Left lobe of liver (tissue), 2 donors: ENCODE data around the gene AKAP10. TPM values are rescaled to one million over a fixed set of nuclear protein-coding genes. Genes with fewer than 3 reads are reported as not detected.
"Not testable (repeated sequence)": the region's sequence is repeated elsewhere in the genome, so short reads cannot be mapped to it uniquely, and the experiment has no call there.

Experiments used
- ATAC-seq: fragments of 200-7000 bp; cut with Tn5 transposase; one replicate; pipeline ENCODE4 v1.9.1; 2020; ENCODE audit warnings: mild to moderate bottlenecking, moderate library complexity
- DNase-seq: peaks from one replicate; pipeline ENCODE4 v3.0.0-alpha.2; 2020; ENCODE audit warnings: low spot score
- total RNA-seq: library from RNA; stranded (reverse); gene quantifications from one replicate; pipeline ENCODE4 v1.2.1, GENCODE V29; 2021
- donor health status: DM: no; HTN: no; CAD: no; lungs with moderate emphysema.
- donor health status: DM: no; HTN: yes; CAD: no.

AKAP10 gene
- total RNA-seq, 1 donor from 2014 or later = 8.6 TPM

DNA sequence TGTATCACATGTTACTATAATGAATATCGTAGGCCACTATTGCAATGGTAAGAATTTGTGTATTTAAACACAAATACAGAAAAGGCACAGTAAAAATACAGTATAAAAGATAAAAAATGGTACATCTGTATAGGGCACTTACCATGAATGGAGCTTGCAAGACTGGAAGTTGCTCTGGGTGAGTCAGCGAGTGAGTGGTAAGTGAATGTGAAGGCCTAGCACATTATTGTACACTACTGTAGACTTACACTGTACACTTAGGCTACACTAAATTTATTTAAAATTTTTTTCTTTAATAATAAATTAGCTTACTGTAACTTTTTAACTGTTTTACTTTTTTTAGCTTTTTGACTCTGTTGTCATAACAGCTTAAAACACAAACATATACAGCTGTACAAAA is 42.5 kb downstream of the AKAP10 start:
- ATAC-seq (no peak), DNase-seq (no peak)

DNA sequence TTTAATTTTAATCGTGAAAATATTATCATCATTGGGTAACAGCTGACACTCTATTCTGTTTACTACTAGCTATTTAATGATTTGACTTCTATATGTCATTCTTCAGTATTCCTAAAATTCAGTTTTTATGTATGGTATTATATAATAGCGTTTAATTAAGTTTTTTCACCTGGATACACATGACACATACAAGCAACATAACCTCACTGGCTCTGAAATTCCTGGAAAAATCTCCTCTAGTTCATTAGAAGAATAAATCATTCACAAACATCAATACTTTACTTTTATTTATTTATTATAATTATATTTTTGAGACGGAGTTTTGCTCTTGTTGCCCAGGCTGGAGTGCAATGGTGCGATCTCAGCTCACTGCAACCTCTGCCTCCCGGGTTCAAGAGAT is 44.0 kb downstream of the AKAP10 start:
- no peak for ATAC-seq
- no peak for DNase-seq

DNA sequence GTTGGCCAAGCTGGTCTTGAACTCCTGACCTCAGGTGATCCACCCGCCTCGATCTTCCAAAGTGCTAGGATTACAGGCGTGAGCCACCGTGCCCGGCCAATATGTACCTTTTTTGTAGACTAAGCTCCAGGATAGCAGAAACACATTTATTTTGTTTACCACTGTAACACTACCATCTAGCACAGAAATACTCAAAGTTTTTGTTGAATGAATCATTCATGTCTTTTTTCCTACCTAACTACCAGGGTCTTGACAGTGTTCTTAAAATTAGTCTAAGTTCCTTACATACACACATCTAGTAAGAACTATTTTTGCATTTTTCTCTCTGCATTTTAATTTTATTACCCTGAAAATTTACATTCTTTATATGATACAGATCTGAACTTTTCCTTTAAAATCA is 44.4 kb downstream of the AKAP10 start:
- DNase-seq = no peak
- no peak for ATAC-seq

DNA sequence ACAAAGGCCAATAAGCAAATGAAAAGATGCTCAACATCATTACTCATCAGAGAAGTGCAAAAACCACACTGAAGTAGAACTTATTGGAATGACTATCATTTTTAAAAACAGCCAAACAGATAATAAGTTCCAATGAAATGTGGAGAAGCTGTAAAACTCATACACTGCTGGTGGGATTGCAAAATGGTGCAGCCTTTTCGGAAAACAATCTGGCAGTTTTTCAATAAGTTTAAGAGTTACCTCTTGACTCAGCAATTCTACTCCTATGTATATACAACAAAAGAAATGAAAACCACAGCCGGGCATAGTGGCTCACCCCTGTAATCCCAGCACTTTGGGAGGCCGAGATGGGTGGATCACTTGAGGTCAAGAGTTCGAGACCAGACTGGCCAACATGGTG is 49.3 kb downstream of the AKAP10 start:
- DNase-seq = no peak
- ATAC-seq = no peak

DNA sequence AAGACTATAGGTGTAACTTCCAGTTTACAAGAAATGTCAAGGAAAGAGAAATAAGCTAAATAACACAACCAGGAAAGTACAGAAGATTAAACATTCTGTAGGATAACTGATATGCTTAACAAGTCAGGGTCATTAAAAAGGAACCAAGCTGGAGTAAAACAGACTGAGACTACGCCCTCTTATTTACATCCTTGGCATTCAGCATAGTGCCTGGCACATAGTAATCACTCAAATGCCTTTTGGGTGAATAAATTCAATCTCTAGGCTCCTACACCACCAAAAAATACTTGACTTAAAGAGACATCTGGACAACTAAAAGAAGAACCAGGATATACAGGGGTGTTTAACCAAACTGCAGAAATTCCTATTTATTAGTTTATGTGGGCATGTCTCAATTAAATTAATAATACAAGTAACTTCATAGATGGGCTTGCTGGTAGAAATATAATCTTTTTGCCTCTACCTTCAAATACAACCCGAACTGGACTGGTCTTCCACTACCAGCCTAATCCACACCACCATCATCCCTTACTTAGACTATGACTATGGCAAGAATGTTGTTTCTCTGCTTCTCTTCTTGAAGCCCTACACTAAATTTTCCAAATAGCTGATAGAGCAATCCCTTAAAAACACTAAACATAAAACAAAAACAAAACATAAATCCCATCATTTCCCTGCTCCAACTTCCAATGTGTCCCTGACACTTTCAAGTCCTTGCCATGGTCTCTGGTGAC is 62.2 kb downstream of the AKAP10 start:
- DNase-seq (no peak), ATAC-seq (no peak)

DNA sequence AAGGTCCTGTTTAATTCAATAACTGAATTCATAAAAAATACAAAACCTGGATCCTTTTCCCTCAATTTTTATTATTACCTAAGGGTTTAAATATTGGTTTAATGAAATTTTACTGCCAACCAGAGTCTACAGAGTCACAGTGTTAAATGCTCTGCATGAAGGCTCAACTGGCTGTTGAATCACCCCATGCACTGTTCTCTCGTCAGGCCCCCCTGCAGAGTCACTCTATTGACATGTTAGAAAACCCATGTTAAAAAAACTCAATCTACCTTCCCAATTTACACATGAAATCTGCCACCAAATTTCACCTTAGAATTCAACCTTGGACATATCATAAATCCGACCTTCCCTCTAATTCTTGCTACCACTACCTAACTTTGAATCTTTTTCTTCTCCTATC is 66.6 kb downstream of the AKAP10 start:
- DNase-seq (no peak), ATAC-seq (no peak)

DNA sequence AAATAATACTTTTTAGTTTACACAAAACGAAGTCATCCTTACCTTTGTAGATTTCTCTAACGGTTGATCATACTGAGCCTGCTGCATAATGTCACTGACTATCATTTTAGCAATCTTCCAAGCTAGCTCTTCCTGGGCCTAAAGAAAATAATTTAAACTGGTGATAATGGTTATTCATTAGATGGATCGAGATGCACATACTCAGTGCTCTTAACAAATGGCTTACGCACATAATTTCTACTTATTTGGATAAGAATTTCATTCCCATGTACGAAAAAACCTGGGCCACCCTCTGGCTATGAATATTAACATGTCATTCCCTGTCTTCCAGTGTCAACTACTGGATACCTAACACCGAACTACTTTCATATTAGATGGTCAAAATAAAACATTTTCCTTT is 68.5 kb downstream of the AKAP10 start:
- DNase-seq (no peak), ATAC-seq (no peak)

DNA sequence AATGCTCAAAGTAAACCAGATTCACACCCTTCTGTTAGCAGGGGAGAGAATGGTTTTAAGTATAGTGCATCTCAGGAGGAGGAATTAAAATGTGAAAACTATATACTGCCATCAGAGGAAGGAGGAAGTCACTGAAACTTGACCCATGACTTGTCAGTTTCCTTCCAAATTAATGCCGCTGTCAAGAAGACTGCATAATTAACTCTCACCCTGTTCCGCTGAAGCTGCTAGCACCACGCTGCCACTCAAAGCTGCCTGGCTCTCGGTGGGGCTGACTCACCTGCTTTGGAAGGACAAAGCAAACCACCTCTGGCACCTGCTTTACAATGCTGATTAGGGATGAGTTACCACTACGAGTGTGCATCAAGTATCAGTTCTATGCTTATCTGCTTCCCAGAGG is 72.1 kb downstream of the AKAP10 start:
- DNase-seq = no peak
- ATAC-seq = peak; percentile 9

DNA sequence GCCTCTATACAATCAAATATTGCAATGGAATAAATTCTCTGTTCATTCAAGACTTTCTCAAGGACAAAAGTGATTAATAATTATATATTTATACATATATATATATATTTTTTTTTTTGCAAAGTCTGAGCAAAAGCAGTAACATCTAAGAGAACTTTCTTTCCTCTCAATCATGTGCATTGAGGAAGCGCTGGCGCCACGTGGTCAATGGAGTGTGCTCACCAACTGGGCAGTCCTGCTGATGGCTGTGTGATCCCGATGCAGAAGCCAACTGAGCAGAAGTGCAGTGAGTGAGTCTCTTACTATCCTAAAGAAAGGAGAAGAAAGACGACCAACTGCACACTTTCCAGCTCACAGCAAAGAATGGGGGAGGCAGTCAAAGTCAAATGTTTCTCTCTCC is 72.7 kb downstream of the AKAP10 start:
- DNase-seq (peak; percentile 52), ATAC-seq (peak; percentile 53)

DNA sequence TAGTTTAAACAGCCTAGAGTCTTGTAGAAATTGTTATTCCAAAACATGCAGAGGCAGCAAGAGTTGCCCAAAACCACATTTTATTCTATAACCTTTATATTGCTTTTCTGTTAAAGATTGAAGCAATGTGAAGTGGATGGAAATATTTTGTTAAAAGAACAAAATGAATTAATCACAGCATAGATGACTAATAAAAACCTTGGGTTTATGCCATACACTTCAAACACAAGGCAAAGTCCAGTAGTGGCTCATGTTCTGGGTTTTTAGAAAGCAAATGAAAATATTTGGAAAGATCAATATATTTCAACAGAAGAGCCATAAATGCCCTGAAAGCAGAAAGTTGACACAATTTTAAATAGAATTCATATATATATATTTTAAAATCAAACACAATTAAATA is 73.2 kb downstream of the AKAP10 start:
- ATAC-seq (peak; percentile 19), DNase-seq (no peak)

DNA sequence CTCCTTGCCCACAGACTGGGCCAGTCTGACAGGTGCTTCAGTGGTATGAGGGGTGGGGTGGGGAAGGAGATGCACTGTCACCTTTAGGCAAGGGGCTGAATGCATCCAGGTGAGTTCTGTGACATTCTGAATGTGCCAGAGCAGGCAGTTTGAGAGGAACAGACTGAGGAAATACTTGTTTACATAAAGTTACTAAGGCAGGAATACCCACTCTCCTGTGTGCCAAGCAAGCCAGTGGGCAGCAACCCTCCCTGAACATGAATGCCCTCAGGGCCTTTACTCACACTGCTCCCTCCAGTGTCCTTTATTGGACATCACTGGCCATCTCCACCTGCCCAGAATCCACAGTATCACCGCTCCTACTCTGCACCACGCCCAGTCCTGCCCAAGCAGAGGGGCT is 76.8 kb downstream of the AKAP10 start:
- DNase-seq (no peak), ATAC-seq (no peak)

DNA sequence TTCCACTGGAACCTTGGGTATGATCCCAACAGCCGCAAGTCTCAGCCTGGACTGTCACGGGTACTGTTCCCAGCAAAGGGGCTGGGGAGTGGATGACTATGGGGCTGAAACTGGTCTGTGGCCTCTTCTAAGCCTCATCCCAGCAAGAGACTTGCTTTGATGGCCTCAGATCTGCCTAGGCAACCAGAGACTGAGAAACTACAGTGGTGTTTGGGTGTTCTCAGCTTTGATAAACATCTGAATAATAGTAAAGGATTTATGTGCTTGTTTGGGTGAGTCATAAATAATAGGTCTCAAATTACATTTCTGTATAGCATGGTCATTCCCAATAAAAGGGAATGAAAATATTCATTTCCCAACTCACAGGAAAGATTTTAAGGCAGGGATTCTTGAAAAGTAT is 79.7 kb downstream of the AKAP10 start:
- no peak for DNase-seq
- ATAC-seq = no peak

DNA sequence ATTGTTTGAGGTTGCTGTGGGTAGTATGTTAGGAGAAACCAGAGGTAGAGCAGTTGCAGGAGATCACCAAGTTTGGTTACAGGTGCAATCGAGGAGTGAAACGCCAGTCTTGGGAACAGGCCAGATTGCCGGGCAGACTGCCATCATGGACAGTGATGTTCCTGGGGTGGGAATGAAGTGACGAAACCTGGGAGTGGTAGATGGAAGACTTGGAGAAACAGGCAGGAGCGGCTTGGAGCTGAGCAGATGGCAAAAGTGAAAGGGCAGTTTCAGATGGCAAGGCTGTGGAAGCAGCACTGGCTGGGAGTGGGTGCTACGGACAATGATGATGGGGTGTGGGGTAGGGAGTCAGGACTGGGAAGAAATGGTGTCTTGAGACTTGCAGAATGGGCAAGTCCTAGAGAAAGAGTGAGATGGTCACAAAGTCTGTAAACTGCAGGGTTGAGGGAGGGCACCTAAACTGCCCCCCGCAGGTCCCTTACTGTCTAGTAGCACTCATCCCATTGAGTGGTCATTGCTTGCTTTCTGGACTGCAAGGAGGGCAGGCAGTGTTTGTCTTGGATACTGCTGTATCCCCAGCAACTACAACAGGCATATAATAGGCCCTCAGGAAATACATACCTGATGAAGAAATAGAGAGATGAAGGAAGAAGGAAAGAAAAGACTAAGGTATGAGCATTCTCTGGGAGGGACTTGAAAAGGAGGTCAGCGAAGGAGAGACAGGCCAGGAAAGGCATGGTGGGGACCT is 80.4 kb downstream of the AKAP10 start:
- peak; percentile 82 for ATAC-seq
- DNase-seq = peak; percentile 87

DNA sequence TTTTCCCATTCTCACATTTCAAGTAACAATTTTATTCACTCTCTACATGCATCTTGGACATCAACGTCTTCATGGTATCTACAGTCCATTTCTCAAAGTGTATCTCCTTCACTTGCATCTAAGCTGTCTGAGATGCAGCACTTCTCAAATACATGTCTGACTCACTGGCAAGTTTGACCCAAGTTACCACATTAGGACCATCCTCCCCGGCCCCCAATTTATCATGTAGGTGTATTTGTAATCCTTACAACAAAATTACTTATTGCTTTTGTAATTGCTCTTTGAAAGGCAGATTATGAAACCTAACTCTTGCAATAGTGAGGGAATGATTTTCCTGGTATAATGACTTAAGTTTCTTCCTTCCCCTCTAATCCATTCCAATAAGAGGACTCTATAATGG is 80.9 kb downstream of the AKAP10 start:
- ATAC-seq (no peak), DNase-seq (no peak)

DNA sequence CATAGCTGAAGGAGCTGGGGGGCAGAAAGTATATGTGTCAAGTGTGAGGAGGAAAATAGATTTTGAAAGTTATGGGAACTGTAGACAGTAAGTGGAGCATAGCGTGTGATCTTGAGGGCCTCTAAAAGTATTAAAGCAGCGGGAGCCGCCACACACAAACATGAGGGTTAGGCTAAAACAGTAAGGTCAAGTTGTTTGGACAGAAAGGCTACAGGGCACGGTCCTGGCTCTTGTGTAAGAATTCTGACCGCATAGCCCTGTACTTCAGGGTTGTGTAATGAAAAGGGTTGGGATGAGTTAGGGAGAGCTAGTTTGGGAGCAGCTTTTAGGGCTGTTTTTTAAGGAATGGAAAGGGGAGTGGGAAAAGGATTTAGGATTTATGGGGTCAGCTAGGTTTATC is 87.1 kb downstream of the AKAP10 start:
- peak; percentile 49 for ATAC-seq
- peak; percentile 68 for DNase-seq

DNA sequence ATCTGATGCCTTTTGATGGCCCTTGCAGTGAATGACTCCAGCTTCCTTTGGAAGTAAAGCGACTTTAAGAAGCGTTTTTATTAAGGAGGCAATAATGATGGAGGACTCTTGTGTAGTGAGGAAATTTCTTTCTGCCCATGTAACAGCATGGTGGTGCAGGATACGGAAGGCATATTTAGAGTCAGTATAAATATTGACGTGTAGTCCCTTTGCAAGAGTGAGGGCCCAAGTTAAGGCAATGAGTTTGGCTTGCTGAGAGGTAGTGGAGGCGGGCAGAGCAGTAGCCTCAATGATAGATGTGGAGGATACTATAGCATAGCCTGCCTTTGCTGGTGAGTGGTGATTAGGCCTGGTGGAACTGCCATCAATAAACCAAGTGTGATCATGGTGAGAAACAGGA is 87.6 kb downstream of the AKAP10 start:
- not testable (repeated sequence) for ATAC-seq, DNase-seq

DNA sequence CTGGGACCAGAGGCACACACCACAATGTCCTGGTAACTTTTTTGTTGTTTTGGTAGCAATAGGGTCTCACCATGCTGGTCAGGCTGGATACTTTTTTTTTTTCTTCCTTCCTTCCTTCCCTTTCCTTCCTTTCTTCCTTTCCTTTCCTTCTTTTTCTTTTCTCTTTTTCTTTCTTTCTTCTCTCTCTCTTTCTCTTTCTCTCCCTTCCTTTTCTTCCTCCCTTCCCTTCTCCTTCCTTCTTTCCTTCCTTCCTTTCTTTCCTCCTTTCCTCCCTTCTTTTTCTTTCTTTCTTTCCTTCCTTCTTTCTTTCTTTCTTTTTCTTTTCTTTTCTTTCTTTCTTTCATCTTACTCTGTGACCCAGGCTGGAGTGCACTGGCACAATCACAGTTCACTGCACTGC is 91.5 kb downstream of the AKAP10 start:
- DNase-seq = no peak
- no peak for ATAC-seq

DNA sequence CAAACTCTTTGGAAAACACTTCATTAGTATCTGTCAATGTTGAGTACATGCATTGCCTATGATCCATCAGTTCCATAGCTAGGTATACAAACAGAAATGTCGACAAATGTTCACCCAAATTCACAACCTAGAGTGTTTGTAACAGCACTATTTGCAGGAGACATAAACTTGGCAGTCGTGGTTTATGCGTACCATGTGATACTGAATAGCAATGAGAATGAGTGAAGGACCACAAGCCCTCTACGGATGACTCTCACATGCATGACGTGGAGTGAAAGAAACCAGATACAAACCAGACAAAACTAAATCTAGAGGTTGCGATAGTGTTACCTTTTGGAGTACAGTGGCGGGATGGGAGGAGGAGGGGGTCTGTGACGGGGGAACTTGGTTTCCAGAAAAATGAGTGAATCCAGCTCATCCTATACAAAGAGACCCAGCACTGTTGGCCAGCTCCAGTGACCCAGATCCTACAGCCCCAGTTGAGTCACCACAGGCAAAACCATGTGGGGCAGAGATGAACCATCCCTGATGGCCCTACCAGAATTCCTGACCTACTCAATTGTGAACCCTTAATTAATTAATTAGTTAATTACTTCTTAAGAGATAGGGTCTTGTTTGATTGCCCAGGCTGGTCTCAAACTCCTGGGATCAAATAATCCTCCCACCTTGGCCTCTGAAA is 94.0 kb downstream of the AKAP10 start:
- no peak for DNase-seq
- no peak for ATAC-seq

DNA sequence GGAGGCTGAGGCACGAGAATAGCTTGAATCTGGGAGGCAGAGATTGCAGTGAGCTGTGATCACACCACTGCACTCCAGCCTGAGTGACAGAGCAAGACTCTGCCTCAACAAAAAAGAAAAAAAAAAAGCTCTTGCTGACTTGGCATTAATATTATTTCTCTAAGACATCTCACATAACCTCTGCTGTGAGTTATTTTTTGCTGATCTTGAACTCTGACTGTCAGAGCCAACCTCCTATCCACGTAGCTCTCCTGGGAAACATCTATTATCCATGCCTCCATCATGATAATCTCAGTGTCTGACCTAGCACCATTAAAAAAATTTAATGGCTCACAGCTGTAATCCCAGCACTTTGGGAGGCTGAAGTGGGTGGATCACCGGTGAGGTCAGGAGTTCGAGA is 97.2 kb downstream of the AKAP10 start:
- no peak for ATAC-seq
- no peak for DNase-seq

DNA sequence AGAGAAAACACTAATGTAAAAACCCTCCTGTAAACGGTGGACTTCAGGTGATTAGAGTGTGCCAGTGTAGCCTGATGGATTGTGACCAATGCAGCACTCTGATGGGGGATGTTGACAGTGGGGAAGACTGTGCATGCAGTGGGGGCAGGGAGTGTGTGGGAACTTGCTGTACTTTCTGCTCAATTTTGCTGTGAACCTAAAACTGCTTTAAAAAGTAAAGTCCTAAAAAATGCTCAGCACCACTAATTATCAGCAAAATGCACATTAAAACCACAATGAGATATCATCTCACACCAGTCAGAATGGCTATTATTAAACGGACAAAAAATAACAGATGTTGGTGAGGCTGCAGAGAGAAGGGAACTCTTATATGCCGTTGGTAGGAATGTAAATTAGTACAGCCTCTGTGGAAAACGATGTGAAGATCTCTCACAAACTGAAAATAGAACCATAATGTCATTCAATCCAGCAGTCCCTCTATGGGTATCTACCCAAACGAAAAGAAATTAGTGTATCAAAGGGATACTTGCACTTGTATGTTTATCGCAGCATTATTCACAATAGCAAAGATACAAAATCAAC is 100.2 kb downstream of the AKAP10 start:
- ATAC-seq (no peak), DNase-seq (no peak)

DNA sequence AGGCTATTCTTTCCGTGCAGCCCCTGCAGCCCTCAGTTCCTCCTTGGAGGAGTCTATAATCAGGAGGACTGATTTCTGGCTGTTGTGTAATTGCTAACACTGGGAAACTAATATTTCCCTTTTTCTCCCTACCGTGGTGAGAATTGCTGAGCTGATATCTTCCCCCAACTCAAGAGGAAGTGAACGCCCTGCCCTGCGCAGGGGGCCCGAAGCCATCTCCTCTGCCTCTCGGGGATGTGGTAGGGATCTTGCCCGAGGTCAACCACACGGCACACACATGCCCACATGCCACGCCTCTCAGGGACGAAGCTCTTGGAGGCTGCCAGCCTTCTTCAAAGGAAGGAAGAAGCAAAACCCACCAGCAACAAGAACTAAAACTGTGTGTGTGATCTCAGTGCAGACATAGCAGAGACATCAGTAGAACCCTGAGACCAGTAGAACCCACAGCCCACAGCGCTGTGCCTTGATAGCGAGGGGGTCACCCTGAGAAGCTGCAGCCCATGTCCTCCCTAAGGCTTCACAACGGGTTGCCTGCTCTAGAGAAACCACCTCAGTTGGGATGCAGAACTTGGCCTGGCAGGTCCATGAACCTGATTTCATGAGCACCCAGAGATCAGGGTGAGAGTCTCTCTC is 101.0 kb downstream of the AKAP10 start:
- peak; percentile 68 for ATAC-seq
- peak; percentile 51 for DNase-seq
